ENCODE data around the gene MGRN1.

Gene MGRN1

DNA sequence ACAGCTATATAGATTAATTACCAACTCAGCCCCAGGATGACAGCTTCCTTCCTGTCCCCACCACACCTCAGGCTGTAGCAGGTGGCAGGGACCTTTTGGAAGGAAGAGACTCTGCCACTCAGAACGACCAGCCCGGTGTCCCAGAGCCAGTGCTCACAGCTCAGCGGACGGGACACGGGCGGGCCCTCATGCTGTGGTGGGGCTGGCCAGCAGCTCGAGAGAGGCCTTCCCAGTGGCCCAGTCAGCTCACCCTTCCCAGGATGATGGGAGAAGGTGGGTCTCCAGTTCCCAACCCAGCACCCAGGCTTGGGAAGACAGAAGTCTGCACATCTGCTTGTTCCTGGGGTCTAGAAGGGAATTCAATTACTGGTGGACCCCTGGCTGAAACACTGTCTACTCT, 79.3 kb downstream of the MGRN1 start:
- H3K4me3 ChIP-seq (ENCODE audit: low read depth, low read length): no peak overlapping the region
- TF ChIP-seq, protein P1, sequence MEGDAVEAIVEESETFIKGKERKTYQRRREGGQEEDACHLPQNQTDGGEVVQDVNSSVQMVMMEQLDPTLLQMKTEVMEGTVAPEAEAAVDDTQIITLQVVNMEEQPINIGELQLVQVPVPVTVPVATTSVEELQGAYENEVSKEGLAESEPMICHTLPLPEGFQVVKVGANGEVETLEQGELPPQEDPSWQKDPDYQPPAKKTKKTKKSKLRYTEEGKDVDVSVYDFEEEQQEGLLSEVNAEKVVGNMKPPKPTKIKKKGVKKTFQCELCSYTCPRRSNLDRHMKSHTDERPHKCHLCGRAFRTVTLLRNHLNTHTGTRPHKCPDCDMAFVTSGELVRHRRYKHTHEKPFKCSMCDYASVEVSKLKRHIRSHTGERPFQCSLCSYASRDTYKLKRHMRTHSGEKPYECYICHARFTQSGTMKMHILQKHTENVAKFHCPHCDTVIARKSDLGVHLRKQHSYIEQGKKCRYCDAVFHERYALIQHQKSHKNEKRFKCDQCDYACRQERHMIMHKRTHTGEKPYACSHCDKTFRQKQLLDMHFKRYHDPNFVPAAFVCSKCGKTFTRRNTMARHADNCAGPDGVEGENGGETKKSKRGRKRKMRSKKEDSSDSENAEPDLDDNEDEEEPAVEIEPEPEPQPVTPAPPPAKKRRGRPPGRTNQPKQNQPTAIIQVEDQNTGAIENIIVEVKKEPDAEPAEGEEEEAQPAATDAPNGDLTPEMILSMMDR (IDR thresholded peaks at IDR 0.05; ENCODE audit: low read depth, low read length): no peak

DNA sequence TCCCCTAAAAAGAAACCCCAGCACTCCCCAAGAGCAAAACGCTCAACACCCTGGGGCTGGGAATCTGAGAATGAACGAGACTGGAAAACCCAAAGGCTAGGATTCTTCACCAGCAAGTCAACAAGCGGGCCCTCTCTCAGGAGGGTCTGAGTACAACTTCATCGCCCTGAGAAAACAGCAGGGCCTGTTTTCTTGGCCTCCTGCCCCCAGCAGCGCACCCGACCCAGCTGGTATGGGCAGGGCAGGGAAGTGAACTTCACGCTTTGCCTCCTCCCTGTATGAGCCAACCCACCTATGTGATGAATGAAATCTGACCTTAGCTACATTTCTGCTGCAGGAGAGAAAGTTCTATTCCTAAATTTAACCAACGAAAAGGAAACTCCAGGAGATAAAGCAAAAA, 79.9 kb downstream of the MGRN1 start:
- no peak overlapping the region for H3K4me3 ChIP-seq (ENCODE audit: low read depth, low read length)
- TF ChIP-seq, protein P1 (IDR thresholded peaks at IDR 0.05; ENCODE audit: low read depth, low read length): no peak

DNA sequence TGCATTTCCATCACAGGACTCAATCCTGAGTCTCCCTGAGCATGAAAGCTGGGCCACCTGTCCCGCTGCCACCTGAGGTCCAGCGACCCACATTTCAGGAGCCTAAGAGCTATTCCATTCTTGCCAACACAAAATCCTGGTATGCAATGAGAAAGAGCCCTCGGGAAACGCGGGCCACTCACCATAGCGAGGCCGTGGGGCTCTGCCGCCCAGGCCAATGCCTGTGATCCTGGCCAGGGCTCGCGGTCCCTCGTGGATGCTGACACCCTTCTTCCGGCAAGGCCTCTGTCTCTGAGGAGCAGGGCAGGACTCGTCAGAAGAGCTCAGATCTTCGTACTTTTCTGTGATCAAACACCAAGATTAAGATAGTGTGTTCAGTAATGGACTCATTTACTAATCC, 80.3 kb downstream of the MGRN1 start:
- no peak overlapping the region for H3K4me3 ChIP-seq (ENCODE audit: low read depth, low read length)
- TF ChIP-seq, protein P1 (IDR thresholded peaks at IDR 0.05; ENCODE audit: low read depth, low read length): no peak

DNA sequence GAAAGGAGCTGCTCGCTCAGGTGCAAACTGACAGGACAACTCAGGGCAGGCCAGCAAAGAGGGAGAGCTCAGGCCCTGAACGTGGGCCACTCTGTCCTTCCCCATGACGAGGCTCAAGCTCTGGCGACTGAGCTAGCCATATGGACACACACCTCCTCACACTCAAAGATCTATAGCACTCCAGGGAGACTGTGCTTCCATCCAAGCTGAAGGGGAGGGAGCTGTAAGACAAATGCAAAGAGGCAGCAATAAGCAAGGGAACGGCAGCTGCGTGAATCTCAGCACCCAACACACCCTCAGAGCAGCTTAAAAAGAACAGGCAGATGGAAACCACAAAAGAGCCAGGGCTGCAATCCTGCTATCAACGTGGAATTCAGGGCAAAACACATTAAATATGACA, 82.2 kb downstream of the MGRN1 start:
- H3K4me3 ChIP-seq (ENCODE audit: low read depth, low read length): no peak overlapping the region
- TF ChIP-seq, protein P1 (IDR thresholded peaks at IDR 0.05; ENCODE audit: low read depth, low read length): no peak

DNA sequence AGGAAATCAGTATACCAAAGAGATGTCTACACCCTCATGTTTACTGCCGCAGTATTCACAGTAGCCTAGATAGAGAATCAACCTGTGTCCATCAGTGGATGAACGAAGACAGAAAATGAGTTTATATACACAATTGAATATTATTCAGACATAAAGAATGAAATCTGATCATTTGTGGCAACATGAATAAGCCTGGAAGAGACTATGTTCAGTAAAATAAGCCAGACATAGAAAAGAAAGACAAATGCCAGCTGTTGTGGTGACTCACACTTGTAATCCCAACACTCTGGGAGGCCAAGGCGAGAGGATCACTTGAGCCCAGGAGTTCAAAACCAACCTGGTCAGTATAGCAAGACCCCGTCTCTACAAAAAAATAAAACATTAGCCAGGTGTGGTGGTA, 84.9 kb downstream of the MGRN1 start:
- TF ChIP-seq, protein P1 (IDR thresholded peaks at IDR 0.05; ENCODE audit: low read depth, low read length): no peak
- H3K4me3 ChIP-seq (ENCODE audit: low read depth, low read length): no peak overlapping the region

DNA sequence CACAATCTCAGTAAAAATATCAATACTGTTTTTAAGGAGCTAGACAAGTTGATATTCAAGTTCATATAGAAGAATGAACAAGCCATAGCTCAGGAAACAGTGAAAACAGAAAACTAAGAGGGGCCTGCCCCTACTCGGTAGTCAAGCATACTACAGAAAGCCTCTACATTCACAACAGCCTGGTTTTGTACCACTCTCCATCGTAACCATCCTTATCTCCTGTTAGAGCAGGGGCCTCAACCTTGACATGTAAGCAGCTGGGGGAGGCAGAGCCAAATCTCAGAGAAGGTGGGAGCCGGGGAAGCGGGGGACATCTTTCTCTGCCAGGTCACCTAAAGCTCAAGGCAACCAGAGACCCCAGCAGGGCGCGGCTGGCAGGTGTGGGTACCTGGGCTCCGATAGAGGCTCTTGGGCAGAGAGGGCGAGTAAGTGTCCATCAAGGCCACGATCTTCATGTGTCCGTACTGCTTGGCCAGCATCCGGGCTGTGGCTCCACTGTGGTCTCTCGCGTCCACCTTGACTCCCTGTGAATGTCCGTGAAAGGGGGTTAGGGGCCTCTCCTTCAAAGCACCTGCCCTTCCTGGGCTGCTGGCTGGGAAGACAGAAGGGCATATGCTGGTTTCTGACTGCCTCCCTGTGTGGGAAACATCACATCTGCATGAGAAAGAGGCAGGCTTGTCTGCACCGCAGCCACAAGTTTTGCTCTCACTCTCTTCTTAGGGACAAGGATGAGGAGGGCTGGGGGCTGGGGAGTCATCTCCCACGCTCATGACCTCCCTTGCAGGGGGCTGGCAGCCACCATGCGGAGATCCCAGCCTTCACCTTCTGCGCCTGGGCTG, 89.3 kb downstream of the MGRN1 start:
- TF ChIP-seq, protein P1 (IDR thresholded peaks at IDR 0.05; ENCODE audit: low read depth, low read length): no peak
- H3K4me3 ChIP-seq (ENCODE audit: low read depth, low read length): no peak overlapping the region

DNA sequence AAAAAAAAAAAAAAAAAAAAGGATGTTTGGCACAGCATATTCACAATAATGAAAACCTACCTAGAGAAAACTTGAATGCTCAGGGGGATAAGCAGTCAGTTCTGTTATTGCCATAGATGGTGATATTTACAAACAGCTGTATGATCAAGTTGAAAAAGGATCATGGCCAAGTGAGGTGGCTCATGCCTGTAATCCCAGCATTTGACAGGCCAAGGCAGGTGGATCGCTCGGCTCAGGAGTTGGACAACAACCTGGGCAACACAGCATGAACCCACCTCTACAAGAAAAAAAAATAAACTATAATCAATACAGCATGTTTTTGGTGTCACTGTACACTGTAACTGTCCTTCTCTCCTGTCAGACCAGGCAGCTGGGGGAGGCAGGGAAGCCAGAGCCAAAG, 90.4 kb downstream of the MGRN1 start:
- TF ChIP-seq, protein P1 (IDR thresholded peaks at IDR 0.05; ENCODE audit: low read depth, low read length): no peak
- H3K4me3 ChIP-seq (ENCODE audit: low read depth, low read length): no peak overlapping the region
